Thymus (tissue), 11 donors: ENCODE results near the gene ZBED6. TPM values are rescaled to one million over a fixed set of nuclear protein-coding genes. Genes with fewer than 3 reads are reported as not detected.
"Not testable (repeated sequence)": the region's sequence is repeated elsewhere in the genome, so short reads cannot be mapped to it uniquely, and the experiment has no call there.

ENCODE experiments used
- DNase-seq, 9 donors: peaks; one replicate each; pipeline ENCODE4 v3.0.0-alpha.2; 2013; ENCODE audit warnings: low spot score in 9 of 9, low read depth in 6 of 9, missing footprints in 1 of 9
- H3K27ac ChIP-seq, 2 donors: one replicate each; pipeline ENCODE4 v1.5.1; 2013; ENCODE audit warnings: control low read depth in 1 of 2, low read depth in 1 of 2, low read length in 1 of 2, mild to moderate bottlenecking in 1 of 2, moderate library complexity in 1 of 2
- H3K27me3 ChIP-seq, 2 donors: one replicate each; pipeline ENCODE4 v1.5.1; 2013; ENCODE audit warnings: low read length in 1 of 2; ENCODE audit not compliant: control insufficient read depth in 2 of 2, insufficient read depth in 1 of 2
- H3K36me3 ChIP-seq, 2 donors: one replicate each; pipeline ENCODE4 v1.5.1; 2013; ENCODE audit warnings: low read length in 1 of 2, mild to moderate bottlenecking in 1 of 2, moderate library complexity in 1 of 2; ENCODE audit not compliant: control insufficient read depth in 2 of 2, insufficient read depth in 2 of 2
- H3K4me1 ChIP-seq, 2 donors: one replicate each; pipeline ENCODE4 v1.5.1; 2013; ENCODE audit warnings: low read length in 2 of 2; ENCODE audit not compliant: control insufficient read depth in 2 of 2, insufficient read depth in 2 of 2
- H3K4me3 ChIP-seq, 2 donors: one replicate each; pipeline ENCODE4 v1.5.1; 2013; ENCODE audit warnings: low read length in 2 of 2, control low read depth in 1 of 2, mild to moderate bottlenecking in 1 of 2
- H3K9me3 ChIP-seq, 2 donors: one replicate each; pipeline ENCODE4 v1.5.1; 2013; ENCODE audit warnings: low read length in 1 of 2, mild to moderate bottlenecking in 1 of 2; ENCODE audit not compliant: control insufficient read depth in 2 of 2, insufficient read depth in 1 of 2
- WGBS: extraction: QIAGEN DNeasy Blood & Tissue Kit; methylation state at CpG from one replicate; pipeline ENCODE4 v1.1.7; 2013; 5-methylcytosine and 5-hydroxymethylcytosine counted together
- polyA plus RNA-seq: library from polyadenylated mRNA; stranded (reverse); fragments of 200-250 nt; gene quantifications from one replicate; pipeline ENCODE4 v1.2.3, GENCODE V29; 2013
- total RNA-seq: library from RNA; stranded (reverse); fragments of 120-200 nt; gene quantifications from one replicate; pipeline ENCODE4 v1.2.4, GENCODE V29; 2013
- donor health status: healthy.

ZBED6 gene
- total and polyA plus RNA-seq, 2 donors, result 0.94 to 13.6 TPM

GRCh38 chr1:203760506-203760905, 34.9 kb upstream of the ZBED6 start:
- no peak overlapping the region for H3K4me3 ChIP-seq
- H3K27me3 ChIP-seq, result no peaks in the 10 kb centered on the region
- 97% methylated on average over 3 of the region's 3 CpGs for WGBS
- H3K27ac ChIP-seq, result no peak overlapping the region
- DNase-seq, result no peak
- no peaks in the 10 kb centered on the region for H3K36me3 ChIP-seq
- peaks cover 18 to 24% of the 10 kb centered on the region in 2 donors for H3K4me1 ChIP-seq
- peaks cover 0 to 2% of the 10 kb centered on the region in 2 donors for H3K9me3 ChIP-seq

GRCh38 chr1:203761958-203762357, 33.5 kb upstream of the ZBED6 start:
- H3K9me3 ChIP-seq, H3K27me3 ChIP-seq, H3K27ac ChIP-seq, H3K4me3 ChIP-seq, H3K36me3 ChIP-seq, DNase-seq: not testable (repeated sequence)
- peaks cover 21 to 29% of the 10 kb centered on the region in 2 donors for H3K4me1 ChIP-seq
- 99% methylated on average over 7 of the region's 7 CpGs for WGBS

DNA sequence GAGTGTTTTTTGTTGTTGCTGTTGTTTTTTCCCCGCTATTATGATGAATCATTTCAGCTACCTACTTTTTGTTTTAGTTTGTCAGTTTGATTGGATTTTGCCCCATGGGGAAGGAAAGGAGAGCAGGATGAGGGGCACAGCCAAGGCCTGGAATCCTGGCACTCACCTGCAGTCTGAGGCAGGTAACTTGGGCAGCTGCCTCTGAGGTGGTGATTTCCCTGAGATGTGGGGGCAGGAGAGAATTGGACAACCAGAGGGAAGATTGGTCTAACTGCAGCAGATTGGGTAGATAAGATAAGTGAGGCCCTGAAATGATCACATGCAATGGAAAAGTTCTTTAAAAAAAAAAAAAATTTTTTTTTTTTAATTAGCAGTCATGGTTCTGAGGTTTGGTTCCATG, 31.9 kb upstream of the ZBED6 start:
- 96% methylated on average over 1 of the region's 1 CpG for WGBS
- DNase-seq, result no peak
- H3K4me1 ChIP-seq, result peaks cover 22 to 34% of the 10 kb centered on the region in 2 donors
- H3K4me3 ChIP-seq, result no peak overlapping the region
- peak overlapping the region; percentile 92 to 93 for H3K27ac ChIP-seq
- H3K9me3 ChIP-seq, result peaks cover 0 to 2% of the 10 kb centered on the region in 2 donors
- H3K27me3 ChIP-seq, result no peaks in the 10 kb centered on the region
- H3K36me3 ChIP-seq, result no peaks in the 10 kb centered on the region

- no peaks in the 10 kb centered on the region for H3K27me3 ChIP-seq
- 78% methylated on average over 3 of the region's 3 CpGs for WGBS
- no peaks in the 10 kb centered on the region for H3K36me3 ChIP-seq
- H3K9me3 ChIP-seq, result peaks cover 0 to 2% of the 10 kb centered on the region in 2 donors
- peaks cover 27 to 42% of the 10 kb centered on the region in 2 donors for H3K4me1 ChIP-seq
- DNase-seq, result peak in 1 of 9 donors; percentile 53
- H3K4me3 ChIP-seq, result peak overlapping the region; percentile 59 to 63
- H3K27ac ChIP-seq, result peak overlapping the region; percentile 92 to 93
These were observed 31.1 kb upstream of the ZBED6 start for GRCh38 chr1:203764105-203765028.

DNA sequence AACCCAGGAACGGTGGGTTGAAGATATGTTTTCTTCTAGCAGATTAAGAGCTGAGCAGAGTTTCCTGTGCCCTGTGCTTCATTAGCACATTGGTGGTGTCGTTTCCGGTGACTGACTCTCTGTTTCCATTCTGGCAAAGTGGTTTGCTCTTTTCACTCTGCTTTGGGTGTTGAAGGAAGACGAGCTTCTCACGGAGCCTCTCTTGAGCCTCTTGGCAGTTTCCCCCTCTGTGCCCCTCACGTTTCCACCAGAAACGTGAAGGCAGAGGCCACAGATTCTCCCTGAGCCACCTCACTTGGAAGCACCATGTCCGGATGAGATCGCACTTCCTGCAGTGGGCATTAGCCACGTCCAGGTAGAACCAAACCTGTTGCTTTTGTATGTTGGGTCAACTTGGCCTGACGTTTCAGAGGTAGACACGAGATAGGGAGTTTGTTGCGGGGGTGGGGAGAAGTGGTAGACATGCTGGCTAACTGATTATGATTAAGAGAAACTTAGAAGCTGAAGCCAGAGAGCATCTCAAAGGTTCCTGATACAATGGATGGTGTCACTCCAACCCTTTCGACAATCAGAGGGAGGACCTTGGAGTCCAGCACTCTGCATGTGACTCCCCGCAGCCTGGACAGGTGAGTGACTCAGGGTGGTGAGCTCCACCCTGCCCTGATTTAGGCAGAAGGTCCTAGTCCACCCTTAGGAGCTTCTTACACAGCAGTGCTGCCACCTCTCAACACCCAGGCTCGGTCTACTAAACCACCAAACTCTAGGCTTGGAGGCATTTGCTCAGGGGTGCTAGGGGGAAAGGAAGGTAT, 30.2 kb upstream of the ZBED6 start, which contains the start of gene LAX1:
LAX1 (plus strand) TSS at position 155 of the 809 bp plus-strand sequence; CDS start at position 538, 383 bp downstream.
- Histone ChIP-seq H3K4me1 (peaks cover 27 to 44% of the 10 kb centered on the region in 2 donors), H3K36me3 (peaks cover 0 to 3% of the 10 kb centered on the region in 2 donors), H3K9me3 (peaks cover 0 to 2% of the 10 kb centered on the region in 2 donors), H3K27me3 (no peaks in the 10 kb centered on the region), H3K27ac (peak within 1 kb of the TSS; percentile 92 to 93), H3K4me3 (peak within 1 kb of the TSS; percentile 59 to 63)
- DNase-seq, result peak; percentile 62 to 94 (median 78)
- 30% methylated on average over 16 of the region's 16 CpGs for WGBS

DNA sequence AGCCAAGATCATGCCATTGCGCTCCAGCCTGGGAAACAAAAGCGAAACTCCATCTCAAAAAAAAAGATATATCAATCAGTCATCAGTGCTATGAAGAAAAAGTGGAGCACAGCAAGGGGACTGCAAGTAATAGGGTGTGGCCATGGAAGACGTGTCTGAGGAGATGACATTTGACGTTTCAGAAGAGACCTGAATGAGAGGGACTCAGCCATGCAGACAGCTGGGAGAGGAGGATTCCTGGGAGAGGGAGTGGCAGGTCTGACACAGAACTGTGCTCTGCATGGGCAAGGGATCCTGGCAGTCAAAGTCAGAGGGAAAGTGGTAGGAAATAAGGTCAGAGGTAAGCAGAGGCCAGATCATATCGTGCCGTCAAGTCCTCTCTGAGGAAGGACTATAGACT, 27.2 kb upstream of the ZBED6 start:
- DNase-seq, result no peak
- Histone ChIP-seq H3K4me3 (no peak overlapping the region), H3K27me3 (no peaks in the 10 kb centered on the region), H3K9me3 (peaks cover 0 to 2% of the 10 kb centered on the region in 2 donors), H3K4me1 (peaks cover 25 to 39% of the 10 kb centered on the region in 2 donors), H3K36me3 (peaks cover 23 to 25% of the 10 kb centered on the region in 2 donors), H3K27ac (peak overlapping the region in 1 of 2 donors; percentile 52)
- 94% methylated on average over 6 of the region's 6 CpGs for WGBS

GRCh38 chr1:203769505-203770343, 25.7 kb upstream of the ZBED6 start:
- peak in 1 of 9 donors; percentile 57 for DNase-seq
- Histone ChIP-seq H3K4me1 (peaks cover 11 to 25% of the 10 kb centered on the region in 2 donors), H3K9me3 (no peaks in the 10 kb centered on the region), H3K27ac (peak overlapping the region; percentile 14 to 79), H3K4me3 (no peak overlapping the region), H3K36me3 (peaks cover 36 to 40% of the 10 kb centered on the region in 2 donors), H3K27me3 (no peaks in the 10 kb centered on the region)
- WGBS, result 63% methylated on average over 15 of the region's 15 CpGs

DNA sequence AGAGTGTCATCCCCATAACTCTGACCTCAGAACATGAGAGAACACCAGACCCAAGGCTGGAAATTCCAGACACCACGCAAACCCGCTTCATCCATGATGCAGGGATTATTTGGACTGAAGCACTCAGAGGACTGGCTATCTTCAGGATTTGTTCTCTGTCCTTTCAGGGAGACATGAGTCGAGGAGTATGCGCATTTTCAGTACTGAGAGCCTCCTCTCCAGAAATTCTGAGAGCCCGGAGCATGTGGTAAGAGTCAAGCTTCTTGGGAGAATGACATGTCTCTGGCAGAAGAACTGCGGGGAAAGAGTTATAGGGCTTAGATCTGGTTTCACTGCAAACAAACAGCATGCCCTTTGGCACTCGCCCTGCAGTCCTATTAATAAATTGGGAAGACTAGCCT, 23.5 kb upstream of the ZBED6 start:
- H3K4me3 ChIP-seq, result no peak overlapping the region
- no peak for DNase-seq

More for the DNA sequence above, 23.5 kb upstream of the ZBED6 start:
- peaks cover 6 to 15% of the 10 kb centered on the region in 2 donors for H3K4me1 ChIP-seq
- no peaks in the 10 kb centered on the region for H3K9me3 ChIP-seq
- 97% methylated on average over 7 of the region's 7 CpGs for WGBS
- no peak overlapping the region for H3K27ac ChIP-seq
- no peaks in the 10 kb centered on the region for H3K27me3 ChIP-seq
- peaks cover 40 to 49% of the 10 kb centered on the region in 2 donors for H3K36me3 ChIP-seq
